LoVo (cell line): ENCODE data around the gene KRT37.
A peak's percentile ranks its signal among the peaks of the same experiment; 100 is the strongest.
"Not testable (repeated sequence)": the region's sequence is repeated elsewhere in the genome, so short reads cannot be mapped to it uniquely, and the experiment has no call there.

Source experiments
- DNase-seq: peaks from one replicate; pipeline ENCODE4 v3.0.0-alpha.2; 2016; ENCODE audit warnings: low spot score

The KRT37 gene

GRCh38 chr17:41404024-41404671 is 20.2 kb downstream of the KRT37 start:
- peak; percentile 84 for DNase-seq

- DNase-seq, result no peak
Measured at GRCh38 chr17:41403404-41404023, 20.9 kb downstream of the KRT37 start.

- DNase-seq, result no peak
Measured at GRCh38 chr17:41402161-41402560, 22.2 kb downstream of the KRT37 start.

GRCh38 chr17:41396996-41397660 is 27.3 kb downstream of the KRT37 start, which contains the start of gene KRT31:
Gene KRT31, minus strand, starts transcription at chr17:41397608. Its CDS starts 69 bp downstream, at chr17:41397539.
- DNase-seq, result no peak

- no peak for DNase-seq
Measured at GRCh38 chr17:41396340-41396739, 28.0 kb downstream of the KRT37 start.

DNA sequence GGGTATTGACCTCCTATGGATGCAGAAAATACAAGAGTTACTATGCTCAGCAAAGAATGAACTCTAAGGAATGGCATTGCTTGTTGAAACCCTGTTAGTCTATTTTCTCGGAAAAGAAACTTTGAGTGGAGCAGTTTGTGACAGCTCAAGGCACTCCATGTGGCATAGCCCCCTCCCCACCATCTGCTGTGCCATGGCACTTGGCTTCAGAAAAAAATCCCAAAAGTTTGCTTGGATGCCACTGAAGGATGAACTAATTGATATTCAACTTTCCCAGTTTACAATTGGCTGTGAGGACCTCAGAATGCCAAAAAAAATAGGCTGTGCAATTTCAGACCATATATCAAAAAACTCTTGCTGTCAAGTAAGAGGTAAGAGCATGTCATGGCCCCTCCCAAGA is 28.8 kb downstream of the KRT37 start:
- DNase-seq, result no peak

- not testable (repeated sequence) for DNase-seq
Measured at GRCh38 chr17:41395044-41395443, 29.3 kb downstream of the KRT37 start.

- no peak for DNase-seq
Measured at GRCh38 chr17:41394254-41394996, 30.0 kb downstream of the KRT37 start.

- no peak for DNase-seq
Measured at GRCh38 chr17:41393826-41394225, 30.6 kb downstream of the KRT37 start.

GRCh38 chr17:41393294-41393693 is 31.1 kb downstream of the KRT37 start:
- no peak for DNase-seq

GRCh38 chr17:41392278-41392677 is 32.1 kb downstream of the KRT37 start:
- DNase-seq, result no peak

GRCh38 chr17:41391535-41391934 is 32.9 kb downstream of the KRT37 start:
- no peak for DNase-seq

DNA sequence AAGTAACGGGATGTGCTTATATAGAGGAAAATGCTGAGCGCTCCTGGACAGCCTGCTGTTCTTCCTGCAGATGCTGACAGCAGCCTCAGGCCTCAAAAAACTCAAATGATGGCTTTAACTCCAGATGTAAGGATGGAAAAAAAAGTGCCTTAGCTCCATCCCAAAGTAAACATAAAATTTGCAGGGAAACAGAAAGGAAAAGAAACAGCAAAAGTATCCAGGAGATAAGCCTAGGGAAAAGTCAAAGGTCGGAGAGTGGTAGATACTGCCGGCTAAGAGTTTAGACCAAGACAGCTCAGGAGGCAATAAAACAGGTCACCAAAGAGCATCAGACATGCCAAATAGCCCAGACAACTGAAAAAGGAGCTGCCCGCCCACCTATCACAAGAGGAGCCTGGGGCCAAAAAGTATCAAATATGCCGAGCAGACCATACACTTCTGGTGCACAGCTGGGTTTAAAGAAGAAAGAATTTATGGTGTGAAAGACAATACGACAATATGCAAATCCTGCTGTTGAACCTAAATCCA is 33.9 kb downstream of the KRT37 start:
- no peak for DNase-seq

DNA sequence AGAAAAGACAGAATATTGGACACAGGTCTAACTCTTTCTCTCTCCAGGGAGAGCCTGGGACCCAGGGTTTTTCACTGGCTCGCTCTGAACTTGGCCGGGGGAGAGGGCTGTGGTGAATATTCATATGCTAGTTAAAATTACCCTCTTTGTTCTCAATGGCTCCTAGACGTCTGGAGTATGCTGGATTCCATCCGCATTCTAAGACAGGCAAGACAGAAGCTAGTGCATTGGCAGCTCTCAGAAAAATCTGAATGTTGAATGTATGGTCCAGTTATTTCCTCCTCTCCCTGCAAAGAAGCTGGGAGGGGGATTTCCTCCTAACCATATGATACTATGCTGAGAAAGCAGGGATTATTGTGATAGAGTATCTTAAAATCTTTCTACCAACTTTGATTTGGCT is 36.7 kb downstream of the KRT37 start:
- no peak for DNase-seq

DNA sequence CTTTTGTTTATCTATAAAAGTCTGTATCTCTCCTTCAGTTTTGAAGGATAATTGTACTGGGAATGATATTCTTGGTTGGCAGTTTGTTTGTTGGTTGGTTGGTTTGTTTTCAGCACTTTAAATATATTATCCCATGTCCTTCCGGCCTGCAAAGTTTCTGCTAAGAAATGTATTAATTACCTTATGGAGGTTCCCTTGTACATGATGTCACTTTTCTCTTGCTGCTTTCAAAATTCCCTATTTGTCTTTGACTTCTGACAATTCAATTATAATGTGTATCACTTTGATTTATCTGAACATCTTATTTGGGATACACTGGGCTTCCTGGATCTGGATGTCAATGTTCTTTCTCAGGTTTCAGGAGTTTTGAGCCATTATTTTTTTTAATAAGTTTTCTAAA is 38.2 kb downstream of the KRT37 start:
- DNase-seq, result no peak

GRCh38 chr17:41383690-41384089 is 40.7 kb downstream of the KRT37 start:
- no peak for DNase-seq

GRCh38 chr17:41382394-41382793 is 42.0 kb downstream of the KRT37 start:
- no peak for DNase-seq

- DNase-seq, result not testable (repeated sequence)
Measured at GRCh38 chr17:41381943-41382342, 42.4 kb downstream of the KRT37 start, which contains the start of gene KRT34. Gene KRT34, minus strand, starts transcription at chr17:41382306. Its CDS starts 60 bp downstream, at chr17:41382246.

DNA sequence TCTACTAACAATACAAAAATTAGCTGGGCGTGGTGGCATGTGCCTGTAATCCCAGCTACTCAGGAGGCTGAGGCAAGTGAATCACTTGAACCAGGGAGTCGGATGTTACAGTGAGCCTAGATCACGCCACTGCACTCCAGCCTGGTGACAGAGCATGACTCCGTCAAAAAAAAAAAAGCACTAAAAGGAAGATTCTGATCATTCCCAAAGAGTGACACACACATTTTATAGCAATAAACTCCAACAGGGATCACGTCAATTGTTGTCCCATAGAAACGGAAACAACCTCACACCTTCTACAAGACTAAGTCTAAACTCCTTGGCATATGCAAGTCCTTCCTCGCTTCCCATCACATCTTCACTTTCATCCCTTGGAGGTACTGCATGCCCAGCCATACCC is 44.3 kb downstream of the KRT37 start:
- DNase-seq, result peak; percentile 61

- DNase-seq, result no peak
Measured at GRCh38 chr17:41377546-41377945, 46.8 kb downstream of the KRT37 start.
